Hematopoietic multipotent progenitor cell treated with erythropoietin and hydrocortisone succinate and interleukin-3 and kit ligand, for 4 days (in vitro differentiated cells): Measurements from ENCODE around the gene LCLAT1.
A peak's percentile ranks its signal among the peaks of the same experiment; 100 is the strongest.

Source experiments
- DNase-seq: peaks from one replicate; pipeline ENCODE4 v3.0.0-alpha.2; 2015

LCLAT1 gene

DNA sequence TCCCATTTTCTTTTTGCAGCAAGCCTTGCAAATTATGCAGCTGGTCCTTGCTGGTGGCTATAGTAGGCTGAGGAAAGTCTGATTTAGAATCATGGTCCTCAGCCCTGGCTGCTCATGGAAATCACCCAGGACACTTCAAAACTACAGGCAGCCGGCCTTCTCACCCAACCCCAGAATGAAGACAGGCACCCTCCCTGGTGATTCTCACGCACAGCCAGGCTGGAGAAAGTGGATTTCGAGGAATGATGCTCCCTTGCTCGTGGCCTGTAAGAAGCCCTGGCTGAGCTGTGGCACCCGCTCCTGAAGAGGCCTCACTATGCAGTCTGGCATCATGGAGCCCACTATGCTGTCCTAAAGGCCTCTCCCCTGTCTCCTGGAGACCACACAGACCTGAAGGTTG, 202.8 kb downstream of the LCLAT1 start:
- no peak for DNase-seq

DNA sequence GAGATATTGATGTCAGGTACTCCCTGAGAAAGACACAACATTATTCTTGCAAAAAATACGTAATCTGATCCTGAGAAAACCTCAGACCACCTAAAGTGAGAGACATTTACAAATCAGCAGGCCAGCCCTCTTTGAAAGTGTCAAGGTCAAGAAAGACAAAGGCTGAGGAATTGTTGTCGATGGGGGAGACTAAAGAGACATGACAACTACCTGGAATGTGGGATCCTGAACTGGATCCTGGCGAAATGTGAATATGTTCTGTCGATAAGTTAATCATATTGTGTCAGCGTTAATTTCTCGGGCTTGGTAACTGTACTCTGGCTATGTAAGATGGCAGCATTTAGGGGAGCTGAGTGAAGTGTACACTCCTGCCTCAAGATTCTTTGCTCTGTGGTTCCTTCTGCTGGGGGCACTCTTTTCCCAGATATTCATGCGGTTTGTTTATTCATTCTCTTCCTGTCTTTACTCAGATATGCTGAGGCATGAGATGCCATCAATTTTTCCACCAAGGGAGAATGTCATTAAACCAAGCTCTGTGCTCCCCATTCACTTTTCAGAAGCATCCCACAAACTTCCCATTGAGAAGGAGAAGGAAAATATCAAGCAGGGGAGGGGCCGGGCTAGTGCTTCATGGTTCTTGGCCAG, 205.3 kb downstream of the LCLAT1 start:
- no peak for DNase-seq

DNA sequence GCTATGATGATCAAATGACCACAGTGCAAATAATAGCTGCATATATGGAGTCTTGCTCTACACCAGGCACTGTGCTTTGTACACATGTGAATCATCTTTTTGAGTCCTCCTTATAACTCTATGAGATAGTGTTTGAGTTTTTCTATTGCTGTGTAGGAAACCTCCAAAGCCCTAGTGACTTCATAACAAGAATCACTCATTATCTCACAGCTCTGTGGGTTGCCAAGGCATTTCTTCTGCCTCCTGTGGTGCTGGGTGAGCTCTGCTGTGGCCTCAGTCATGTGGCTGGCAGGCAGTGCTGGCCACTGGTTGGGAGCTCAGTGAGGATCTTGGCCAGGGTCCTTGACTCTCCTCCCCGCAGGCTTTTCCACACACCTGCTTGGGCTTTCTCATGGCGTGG, 206.8 kb downstream of the LCLAT1 start:
- DNase-seq: no peak

DNA sequence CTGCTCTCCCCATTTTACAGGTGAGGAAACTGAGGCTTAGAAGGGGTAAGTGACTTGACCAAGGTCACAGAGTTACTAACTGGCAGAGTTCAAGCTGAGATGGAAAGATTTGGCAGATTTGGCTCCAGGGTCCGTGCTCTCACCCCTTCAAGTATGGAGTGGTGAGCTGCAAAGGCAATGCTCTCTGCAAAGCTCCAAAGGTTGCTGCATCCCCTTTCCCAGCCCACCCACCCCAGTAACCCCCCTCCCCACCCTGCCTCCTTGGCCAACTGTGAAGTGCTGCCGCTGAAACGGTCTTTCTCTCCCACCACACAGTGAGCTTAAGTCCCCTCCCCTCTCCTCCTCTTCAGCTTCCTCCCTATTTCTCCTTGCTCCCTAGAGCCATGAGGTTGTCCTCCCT, 207.4 kb downstream of the LCLAT1 start:
- no peak for DNase-seq

DNA sequence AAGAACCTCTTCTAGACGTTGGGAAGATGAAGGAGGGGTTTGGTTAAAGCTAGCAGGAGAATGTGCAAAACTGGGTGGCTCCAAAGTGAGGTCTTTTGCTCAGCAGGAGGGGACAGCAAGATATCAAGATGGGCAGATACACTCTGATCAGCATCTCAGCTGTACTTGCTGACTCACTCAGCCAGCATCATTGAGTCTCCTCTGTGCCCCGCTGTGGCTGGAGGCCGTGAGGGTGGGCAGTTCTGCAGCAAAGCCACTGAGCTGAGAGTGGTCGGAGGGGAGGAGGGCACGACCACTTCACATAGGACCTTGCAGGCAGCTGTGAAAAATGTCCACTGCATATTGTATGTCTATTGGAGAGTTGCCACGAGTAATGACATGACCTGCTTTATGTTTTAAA, 208.2 kb downstream of the LCLAT1 start:
- DNase-seq: no peak

DNA sequence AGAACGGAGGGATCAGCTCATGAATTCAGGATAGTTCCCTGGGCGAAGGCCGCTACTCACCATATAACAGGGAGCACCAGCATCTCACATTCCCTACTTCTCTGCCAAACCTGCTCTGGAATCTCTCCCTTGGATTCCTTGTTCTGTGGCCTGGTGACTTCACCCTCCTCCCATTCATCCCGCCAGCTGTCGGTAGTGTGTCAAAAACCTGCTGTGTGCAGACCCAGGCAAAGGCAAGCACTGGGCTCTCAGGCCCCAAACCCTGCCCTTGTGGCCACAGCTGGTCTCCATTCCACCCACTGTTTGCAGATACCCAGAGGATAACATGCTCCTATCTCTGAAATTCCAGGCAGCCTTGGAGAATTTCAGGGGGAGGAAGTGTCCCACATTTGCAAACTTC, 208.6 kb downstream of the LCLAT1 start:
- DNase-seq: no peak

DNA sequence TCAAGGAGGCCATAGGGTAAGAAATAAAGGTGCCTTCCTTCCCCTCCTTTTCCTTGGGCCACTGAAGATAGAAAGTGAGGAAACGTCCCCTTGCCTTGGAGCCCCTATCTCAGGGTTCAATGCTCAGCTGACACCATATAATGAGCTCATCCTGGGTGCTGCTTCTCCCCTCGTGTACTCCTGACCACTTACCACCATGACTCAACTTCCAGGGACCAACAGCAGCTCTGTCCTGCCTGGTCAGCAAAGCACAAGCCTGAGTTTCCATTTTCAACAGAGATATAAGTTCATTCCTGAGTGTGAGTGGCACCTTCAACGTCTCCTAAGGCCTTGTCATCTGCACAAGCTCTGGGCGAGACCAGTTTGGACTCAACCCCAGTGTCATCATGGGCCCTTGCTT, 209.0 kb downstream of the LCLAT1 start:
- DNase-seq: no peak

DNA sequence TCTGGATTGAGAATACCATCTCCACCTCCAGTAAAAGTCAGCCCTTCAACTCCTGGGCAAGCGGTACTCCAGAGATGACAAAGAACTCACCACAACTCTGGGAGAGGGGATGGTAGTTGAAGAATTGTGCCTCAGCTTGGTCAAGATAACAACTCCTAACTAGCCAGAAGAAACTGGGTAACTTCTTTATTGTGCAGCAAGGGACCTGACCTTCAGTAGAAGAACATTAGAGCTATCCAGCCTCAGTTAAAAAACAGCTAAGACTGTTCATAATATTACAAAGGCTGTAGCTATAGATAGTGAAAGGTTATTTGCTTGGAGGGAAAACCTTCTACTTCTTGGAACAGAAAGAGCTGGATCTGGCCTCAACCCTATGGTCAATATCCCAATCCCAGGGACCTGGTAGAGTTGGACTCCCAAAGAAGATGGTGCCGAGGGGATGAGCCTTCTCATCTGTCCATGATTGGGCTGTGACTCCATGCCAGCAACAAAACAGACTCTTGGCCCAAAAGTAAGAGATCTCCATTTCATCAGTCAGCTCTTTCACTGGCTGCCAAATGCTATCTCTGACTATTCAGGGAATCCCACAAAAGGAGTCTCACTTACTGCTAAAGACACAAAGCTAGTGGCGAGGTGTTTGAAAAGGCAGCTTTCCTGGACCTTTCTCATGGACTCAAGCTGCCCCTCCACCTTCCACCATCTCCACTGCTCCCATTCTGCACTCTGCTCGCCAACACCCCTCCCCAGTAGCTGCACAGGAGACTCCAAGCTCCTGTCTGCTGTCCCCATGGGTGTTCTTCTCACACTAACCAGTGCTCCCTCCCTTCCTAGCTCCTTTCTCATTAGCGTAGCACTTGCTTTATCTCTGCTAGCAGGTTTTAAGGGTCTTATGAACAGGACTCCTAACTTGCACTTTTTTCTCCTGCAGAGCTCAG, 214.4 kb downstream of the LCLAT1 start:
- peak; percentile 7 for DNase-seq

DNA sequence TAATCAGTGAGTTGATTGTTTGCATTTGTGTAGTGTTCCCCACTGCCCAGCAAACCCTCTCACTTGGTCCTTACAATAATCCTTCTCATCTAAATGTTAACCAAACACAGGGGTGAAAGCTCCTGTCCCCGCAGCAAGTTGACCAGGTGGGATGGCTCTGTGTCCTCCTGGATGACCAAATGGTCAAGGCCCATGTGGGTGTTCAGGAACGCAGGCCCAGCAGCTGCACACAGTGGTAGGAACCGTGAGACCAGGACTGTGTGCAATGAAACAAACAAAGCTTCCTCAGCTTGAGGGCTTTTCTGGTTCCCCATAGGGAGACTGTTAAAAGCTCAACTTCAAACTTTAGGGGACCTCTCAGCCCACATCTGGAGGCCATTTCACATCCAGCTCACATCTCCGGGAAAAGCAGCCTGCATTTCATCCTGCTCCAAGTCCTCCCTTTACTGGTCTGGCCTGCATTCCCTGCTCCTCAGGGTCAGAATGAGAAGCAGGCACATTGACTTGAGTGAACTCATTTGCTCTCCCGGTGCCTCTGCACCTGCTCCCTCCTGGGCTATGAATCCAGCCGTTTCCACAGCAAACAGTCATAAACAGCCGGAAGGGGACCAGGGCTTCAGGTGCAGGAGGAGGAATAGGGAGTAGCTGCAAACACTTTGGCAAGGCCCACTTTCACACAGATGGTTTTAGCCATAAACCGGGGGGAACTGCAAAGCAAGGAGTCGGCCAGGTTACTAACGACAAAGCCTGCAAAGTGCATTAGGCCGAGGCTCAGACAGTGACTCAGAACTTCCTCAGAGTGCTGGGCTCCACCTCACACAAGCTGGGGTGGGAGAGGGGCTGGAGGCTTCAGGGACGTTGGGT, 215.5 kb downstream of the LCLAT1 start:
- DNase-seq: no peak

DNA sequence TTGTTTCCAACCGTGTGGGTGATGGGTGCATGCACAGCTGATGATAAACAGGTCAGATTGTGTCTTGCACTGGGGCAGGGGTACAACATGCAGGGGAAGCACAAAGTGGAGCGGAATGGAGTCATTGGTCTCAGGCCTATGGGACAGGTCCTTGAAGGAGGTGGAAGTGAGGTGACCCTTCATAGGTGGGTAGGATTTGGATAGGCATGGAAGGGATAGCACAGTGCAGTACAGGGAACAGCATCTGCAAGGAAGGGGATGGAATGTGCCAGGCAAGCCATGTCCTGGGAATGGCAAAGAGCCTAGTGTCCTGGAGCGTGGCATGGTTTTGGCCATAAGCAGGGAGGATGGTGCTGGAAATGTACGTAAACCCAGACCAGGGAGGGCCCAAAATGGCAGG, 216.3 kb downstream of the LCLAT1 start:
- DNase-seq: no peak

DNA sequence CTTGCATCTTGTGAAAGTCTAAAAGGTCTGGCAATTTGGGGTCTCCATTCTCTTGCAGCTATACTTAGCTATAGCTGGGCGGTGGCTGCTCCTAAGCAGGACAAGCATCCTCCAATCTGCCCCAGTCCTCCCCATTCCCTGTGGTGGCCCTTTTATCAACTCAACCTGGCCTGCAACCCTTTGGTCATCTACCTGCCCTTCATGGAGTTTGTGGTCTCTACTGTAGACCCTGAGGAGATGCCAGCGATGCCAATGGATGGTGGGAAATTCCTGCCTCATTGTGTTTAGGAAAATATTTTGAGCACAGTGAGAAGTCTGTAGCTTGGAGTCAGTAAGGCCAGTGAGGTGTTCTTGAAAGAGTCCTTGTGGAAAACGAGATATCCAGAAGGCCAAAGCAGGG, 216.8 kb downstream of the LCLAT1 start:
- DNase-seq: no peak

DNA sequence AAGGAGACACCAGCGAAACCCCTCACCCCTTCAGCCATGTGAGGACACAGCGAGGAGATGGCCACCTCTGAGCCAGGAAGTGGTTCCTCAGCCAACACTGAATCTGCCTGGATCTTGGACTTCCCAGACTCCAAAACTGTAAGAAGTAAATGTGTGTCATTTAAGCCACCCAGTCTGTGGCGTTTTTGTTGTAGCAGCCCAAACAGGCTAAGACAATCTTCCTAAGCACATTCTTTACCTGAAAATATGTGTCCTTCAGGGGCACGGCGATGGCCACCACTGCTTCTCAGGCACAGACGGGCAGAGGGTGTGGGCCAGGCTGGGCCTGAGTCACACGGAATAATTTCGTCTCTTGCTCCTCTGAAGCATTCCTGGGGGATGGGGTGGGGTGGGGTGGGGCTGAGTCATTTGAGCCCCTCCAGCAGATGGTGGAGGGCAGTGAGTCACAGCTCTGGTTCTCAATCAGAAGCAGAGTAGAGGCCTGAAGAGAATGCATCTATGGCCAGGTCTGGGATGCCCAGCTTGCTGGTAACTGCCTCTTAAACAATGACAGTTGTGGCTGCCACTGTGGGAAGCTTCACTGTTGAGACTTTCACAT, 217.8 kb downstream of the LCLAT1 start:
- no peak for DNase-seq

DNA sequence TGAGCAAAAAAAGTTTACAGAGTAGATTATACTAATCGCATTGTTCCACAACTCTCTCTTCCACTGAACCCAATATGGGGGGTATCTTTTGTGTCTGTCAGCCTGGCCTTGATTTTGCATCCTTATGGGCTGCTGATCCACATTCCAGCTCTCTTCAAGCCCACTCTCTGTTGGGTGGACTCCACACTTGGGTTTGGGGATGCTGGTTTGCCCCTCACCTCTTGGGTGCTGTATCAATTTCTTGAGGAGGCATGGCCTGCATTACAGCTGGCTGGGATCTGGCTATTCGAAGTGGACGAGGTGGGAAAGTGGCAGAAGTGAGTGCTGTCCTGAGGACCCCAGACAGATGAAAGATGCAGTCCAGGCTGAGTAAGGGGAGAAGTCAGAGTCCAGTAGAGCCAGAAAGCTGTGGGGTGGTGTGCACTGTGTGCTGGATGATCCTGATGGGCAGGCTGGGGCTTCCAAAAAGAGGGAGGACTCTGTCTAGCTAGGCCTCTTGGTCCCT, 218.8 kb downstream of the LCLAT1 start:
- no peak for DNase-seq

DNA sequence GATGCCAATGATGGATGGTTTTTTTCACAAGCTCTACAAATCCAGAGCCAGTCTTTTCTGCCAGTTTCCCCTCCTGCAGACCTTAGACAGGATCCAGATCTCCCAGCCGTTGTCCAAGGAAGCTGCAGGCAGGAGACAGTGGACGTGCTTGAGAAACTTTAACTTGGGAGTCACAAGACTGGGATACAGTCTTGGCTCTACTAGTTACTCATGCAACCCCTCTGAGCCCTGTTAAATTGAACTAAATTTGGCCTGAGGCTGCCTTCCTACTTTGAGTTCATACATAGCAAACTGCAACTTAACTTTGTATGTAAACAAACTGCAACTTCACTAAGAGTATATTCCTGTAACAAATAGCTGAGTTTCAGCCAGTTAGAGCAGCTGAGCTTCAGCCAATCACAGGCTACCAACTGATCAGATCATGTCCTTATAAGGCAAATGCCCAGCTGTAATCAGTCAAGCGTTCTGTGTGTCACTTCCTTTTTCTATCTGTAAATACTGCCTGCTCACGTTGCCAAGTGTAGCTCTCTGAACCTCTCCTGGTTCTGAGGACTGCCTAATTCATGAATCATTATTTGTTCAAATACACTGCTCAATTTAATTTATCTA, 219.3 kb downstream of the LCLAT1 start:
- peak; percentile 47 for DNase-seq

DNA sequence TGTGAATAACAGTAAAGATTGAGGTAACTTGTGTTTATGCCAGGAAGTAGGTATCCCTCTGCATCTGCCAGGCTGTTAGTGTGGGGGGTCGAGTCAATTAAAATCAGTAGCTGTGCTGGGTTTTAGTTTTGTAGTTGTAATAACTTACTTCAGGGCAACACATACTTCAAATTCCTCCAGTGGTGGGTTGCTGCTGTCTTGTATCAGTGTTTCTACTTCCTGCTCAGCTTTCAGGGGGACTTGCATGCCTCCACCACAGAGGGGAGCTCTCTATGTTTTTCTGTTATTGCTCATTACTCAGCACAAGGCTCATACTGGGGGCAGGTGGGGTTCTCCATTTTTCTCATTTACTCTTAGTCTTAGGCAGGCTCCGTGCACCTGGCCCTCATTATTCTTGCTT, 223.4 kb downstream of the LCLAT1 start:
- no peak for DNase-seq

DNA sequence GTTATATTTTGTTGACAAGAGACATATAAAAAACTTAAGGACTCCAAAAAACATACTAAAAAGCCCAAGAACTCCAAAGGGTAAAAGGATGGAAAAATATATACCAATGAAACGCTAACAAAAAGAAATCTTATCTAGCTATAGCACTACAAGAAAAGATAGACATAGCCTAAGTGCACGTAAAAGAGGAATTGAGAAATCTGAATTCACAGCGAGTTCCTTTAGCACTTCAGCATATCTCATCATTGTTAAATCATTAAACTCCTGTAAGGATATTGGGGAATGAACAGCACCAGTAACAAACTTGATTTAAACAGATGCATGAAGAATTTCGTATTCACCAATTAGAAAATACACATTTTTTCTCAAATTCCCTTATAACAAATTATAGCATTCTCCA, 226.1 kb downstream of the LCLAT1 start:
- no peak for DNase-seq

DNA sequence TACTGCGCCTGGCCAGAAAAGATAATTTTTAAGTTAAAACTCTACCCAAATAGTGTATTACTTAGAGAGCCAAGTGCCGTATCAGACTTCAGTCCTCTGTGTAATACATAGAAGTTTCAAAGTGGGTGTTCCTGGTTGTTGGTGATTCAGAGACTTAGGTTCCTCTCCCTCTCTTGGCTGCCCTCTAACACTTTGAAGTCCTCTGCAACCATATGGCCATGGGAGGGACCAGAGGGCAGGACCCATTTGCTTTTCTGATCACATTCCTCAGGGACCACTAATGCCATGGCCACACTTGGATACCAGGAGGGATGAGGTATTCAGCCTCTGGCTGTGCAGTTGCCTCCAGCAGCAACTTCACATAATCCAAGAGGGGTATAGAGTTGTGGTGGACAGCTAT, 228.7 kb downstream of the LCLAT1 start:
- DNase-seq: no peak

DNA sequence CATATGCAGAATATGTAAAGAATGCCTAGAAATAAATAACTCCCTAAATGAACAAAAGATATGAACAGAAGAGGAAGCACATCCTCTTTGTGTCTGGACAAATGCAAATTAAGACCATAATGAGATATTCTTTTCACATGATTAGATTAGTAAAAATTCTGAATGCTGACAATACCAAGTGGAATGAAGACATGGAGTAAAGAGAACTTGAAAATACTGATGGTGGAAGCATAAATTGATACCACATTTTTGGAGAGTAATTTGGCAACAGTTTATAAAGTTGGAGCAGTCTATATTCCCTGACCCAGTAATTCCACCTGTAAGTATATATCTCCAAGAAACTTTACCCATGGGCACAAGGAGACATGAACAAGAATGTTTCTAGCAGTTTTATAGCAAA, 230.2 kb downstream of the LCLAT1 start:
- DNase-seq: no peak

DNA sequence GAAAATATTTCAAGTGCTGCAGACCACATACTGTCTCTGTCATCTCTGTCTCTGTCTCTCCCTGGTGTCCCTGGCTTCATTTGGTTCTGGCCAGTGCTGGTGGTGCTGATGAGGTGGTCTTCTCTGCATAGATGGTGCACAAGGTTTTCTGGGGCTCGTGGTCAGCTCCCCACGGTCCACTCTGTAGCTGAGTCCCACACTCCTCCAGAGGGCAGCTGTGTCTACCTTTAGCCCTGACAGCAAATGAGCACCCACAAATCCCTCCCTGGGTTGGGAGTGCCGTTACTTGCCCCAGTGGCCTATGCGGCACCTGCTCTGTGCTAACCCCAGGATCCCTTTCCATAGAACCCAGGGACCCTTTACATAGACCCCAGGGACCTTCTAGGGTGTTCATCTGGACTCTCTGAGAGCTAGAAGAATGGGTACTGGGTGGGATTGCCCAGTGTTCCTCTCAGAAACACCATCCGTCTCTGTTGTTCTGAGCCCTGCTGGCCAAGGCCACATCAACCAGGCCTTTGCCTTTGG, 230.9 kb downstream of the LCLAT1 start:
- DNase-seq: no peak

DNA sequence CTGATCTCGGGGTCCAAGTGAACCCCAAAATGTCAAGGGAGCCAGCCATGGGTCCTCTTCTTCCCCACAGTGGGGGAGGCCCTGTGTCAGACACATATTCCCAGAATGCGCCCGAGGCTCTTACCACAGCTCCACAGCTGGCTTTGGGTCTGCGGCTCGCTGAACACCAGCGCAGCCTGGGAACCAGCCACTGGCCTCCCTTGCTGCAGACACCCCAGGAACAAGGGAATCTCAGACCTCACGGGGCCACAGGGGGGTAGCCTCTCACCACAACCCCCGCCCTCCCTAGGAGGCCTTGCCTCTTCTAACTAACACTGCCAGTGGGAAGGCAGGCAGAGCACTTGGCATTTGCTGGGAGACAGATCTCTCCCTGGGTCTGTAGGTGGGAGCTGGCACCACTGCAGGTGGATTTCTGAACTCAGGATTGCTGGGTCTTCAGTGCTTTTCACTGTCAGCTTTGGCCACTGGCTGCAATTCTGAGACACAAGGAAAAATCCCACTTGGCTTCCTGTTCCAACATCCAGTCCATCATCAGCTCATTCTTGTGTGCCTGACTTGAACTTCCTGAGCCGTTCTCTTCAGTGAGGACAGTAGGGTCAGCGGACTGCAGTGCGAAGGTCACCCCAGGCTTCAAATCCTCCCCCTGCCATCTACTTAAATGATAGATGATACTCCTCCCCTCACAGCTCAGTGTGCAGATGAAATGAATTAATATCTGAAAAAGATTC, 231.5 kb downstream of the LCLAT1 start:
- DNase-seq: no peak

DNA sequence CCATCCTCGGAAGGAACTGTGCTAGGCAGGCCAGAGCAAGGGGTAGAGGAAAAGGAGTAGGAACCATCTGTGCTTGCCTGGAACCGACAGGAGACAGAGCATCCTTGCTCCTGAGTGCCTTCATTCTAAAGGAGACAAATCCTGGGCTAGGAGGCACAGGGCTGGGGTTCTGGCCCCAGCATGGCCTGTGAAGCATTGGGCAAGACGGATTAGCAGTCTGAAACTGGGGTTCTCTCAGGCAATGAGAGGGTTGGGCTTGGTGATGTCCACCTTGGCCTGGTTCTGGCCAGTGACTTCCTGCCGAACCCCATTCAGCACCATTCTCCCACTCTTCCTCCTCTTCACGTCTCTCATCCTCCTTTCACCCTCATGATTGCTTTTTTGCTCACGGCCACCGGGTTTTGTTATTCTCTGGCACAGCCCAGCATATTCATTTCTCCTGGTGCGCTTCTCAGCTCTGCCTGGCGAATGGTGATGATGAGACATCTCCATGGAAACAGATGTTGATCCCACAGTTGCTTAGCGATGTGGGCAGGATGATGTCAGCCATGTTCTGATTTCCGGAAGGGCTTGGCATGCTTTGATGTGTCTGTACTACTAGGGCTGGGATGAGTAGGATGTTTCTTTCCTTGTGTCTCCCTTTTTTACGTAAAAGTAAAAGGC, 232.5 kb downstream of the LCLAT1 start:
- DNase-seq: no peak
